ENCODE data around the gene GNG7.
"Not testable (repeated sequence)": the region's sequence is repeated elsewhere in the genome, so short reads cannot be mapped to it uniquely, and the experiment has no call there.

GNG7 gene

GRCh38 chr19:2668175-2668763 is 34.2 kb downstream of the GNG7 start:
- no peak for DNase-seq

- DNase-seq: not testable (repeated sequence)
Measured at GRCh38 chr19:2667349-2667748, 35.1 kb downstream of the GNG7 start.

GRCh38 chr19:2666344-2666994 is 36.0 kb downstream of the GNG7 start:
- DNase-seq: no peak

- no peak for DNase-seq
Measured at GRCh38 chr19:2665103-2665502, 37.4 kb downstream of the GNG7 start.

GRCh38 chr19:2663920-2664571 is 38.4 kb downstream of the GNG7 start:
- no peak for DNase-seq

GRCh38 chr19:2661615-2662014 is 40.9 kb downstream of the GNG7 start:
- peak; percentile 14 for DNase-seq

- no peak for DNase-seq
Measured at GRCh38 chr19:2659856-2660432, 42.5 kb downstream of the GNG7 start.

- DNase-seq: no peak
Measured at GRCh38 chr19:2656533-2656932, 46.0 kb downstream of the GNG7 start.

GRCh38 chr19:2653710-2654707 is 48.5 kb downstream of the GNG7 start:
- no peak for DNase-seq

- no peak for DNase-seq
Measured at GRCh38 chr19:2653218-2653617, 49.3 kb downstream of the GNG7 start.

GRCh38 chr19:2652504-2653099 is 49.9 kb downstream of the GNG7 start:
- DNase-seq: no peak

- not testable (repeated sequence) for DNase-seq
Measured at GRCh38 chr19:2651002-2651733, 51.3 kb downstream of the GNG7 start.

GRCh38 chr19:2650515-2650914 is 52.0 kb downstream of the GNG7 start:
- DNase-seq: no peak

- DNase-seq: peak; percentile 73
Measured at GRCh38 chr19:2648528-2648937, 54.0 kb downstream of the GNG7 start.

- DNase-seq: no peak
Measured at GRCh38 chr19:2648099-2648498, 54.4 kb downstream of the GNG7 start.

- DNase-seq: no peak
Measured at GRCh38 chr19:2646866-2647535, 55.5 kb downstream of the GNG7 start.

GRCh38 chr19:2645826-2646225 is 56.7 kb downstream of the GNG7 start:
- no peak for DNase-seq

GRCh38 chr19:2643123-2643737 is 59.3 kb downstream of the GNG7 start:
- not testable (repeated sequence) for DNase-seq

- DNase-seq: no peak
Measured at GRCh38 chr19:2641332-2641698, 61.2 kb downstream of the GNG7 start.

- DNase-seq: no peak
Measured at GRCh38 chr19:2640563-2641331, 61.7 kb downstream of the GNG7 start.
